ENCODE results near the gene LRP5.

- TF ChIP-seq, protein P1, sequence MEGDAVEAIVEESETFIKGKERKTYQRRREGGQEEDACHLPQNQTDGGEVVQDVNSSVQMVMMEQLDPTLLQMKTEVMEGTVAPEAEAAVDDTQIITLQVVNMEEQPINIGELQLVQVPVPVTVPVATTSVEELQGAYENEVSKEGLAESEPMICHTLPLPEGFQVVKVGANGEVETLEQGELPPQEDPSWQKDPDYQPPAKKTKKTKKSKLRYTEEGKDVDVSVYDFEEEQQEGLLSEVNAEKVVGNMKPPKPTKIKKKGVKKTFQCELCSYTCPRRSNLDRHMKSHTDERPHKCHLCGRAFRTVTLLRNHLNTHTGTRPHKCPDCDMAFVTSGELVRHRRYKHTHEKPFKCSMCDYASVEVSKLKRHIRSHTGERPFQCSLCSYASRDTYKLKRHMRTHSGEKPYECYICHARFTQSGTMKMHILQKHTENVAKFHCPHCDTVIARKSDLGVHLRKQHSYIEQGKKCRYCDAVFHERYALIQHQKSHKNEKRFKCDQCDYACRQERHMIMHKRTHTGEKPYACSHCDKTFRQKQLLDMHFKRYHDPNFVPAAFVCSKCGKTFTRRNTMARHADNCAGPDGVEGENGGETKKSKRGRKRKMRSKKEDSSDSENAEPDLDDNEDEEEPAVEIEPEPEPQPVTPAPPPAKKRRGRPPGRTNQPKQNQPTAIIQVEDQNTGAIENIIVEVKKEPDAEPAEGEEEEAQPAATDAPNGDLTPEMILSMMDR (optimal IDR thresholded peaks at IDR 0.05 in 1 of 3, IDR thresholded peaks at IDR 0.05 in 1 of 3, conservative IDR thresholded peaks at IDR 0.05 in 1 of 3; ENCODE audit: extremely low read depth in 1 of 3, insufficient read depth in 2 of 3, low read length in 3 of 3), result no peak
- TF ChIP-seq EZH2 (IDR thresholded peaks at IDR 0.05; ENCODE audit: low read length), result no peak
Observed at GRCh38 chr11:68362801-68363379, 50.5 kb downstream of the LRP5 start.

All from keratinocyte (primary cell).